A549 (cell line): ENCODE measurements around the gene MTARC1. TPM values are rescaled to one million over a fixed set of nuclear protein-coding genes. Genes with fewer than 3 reads are reported as not detected.

ENCODE experiments used
- ATAC-seq, 2 experiments: fragments of 200-7000 bp in 1 of 2; fragments of >200 bp in 1 of 2; cut with Nextera tagmentation in 1 of 2; cut with Tn5 transposase in 1 of 2; 3 replicates each; pipeline versions ENCODE4 v1.8.0 to v1.9.1; 2018 to 2020; ENCODE audit warnings: mild to moderate bottlenecking in 1 of 2, moderate library complexity in 1 of 2
- CTCF ChIA-PET: fragments of 300-600 bp; sonication (Branson Sonifier 250); formaldehyde crosslinking; extraction: SDS; loops from one replicate; lab custom pipeline; 2021; ENCODE audit warnings: antibody characterized with exemption, inconsistent platforms; lab: Yijun Ruan, JAX
- POLR2A ChIA-PET: fragments of 350-600 bp; formaldehyde crosslinking; extraction: SDS; loops from one replicate; lab custom pipeline; 2021; ENCODE audit warnings: antibody characterized with exemption, inconsistent platforms; lab: Yijun Ruan, JAX
- DNase-seq, 2 experiments: peaks; one replicate each; pipeline versions ENCODE4 v3.0.0 to v3.0.0-alpha.2; 2011 to 2016; ENCODE audit warnings: low read depth in 1 of 2, low spot score in 1 of 2
- FAIRE-seq: peaks from 2 replicates; lab custom pipeline; 2011; peaks lifted over from hg19 to GRCh38; lab: Jason Lieb, UNC
- H3K27ac ChIP-seq, 2 experiments: fragments of >200 bp; sonication (Bioruptor Twin); formaldehyde crosslinking; 3 replicates each; pipeline ENCODE4 v1.5.1; 2016 to 2017
- H3K4me1 ChIP-seq: fragments of >200 bp; sonication (Bioruptor Twin); formaldehyde crosslinking; 3 replicates; pipeline ENCODE4 v1.6.1; 2016
- H3K4me2 ChIP-seq: fragments of >200 bp; sonication (Bioruptor Twin); formaldehyde crosslinking; 3 replicates; pipeline ENCODE4 v1.6.1; 2016
- H3K4me3 ChIP-seq: fragments of >200 bp; sonication (Bioruptor Twin); formaldehyde crosslinking; 3 replicates; pipeline ENCODE4 v1.5.1; 2016
- H3K9me3 ChIP-seq: fragments of >200 bp; sonication (Bioruptor Twin); formaldehyde crosslinking; 3 replicates; pipeline ENCODE4 v1.6.1; 2016
- CBX2 ChIP-seq: fragments of 200-600 bp; sonication (generic); IDR thresholded peaks from 2 replicates; pipeline ENCODE4 v1.6.1; 2016; ENCODE audit warnings: low read depth, mild to moderate bottlenecking, borderline replicate concordance
- EHMT2 ChIP-seq: fragments of 200-600 bp; sonication (generic); IDR thresholded peaks from 2 replicates; pipeline ENCODE4 v1.6.1; 2016; ENCODE audit warnings: antibody characterized with exemption, low read depth, mild to moderate bottlenecking, moderate library complexity
- FOSB ChIP-seq: fragments of 250-450 bp; sonication (Bioruptor Pico); IDR thresholded peaks from 2 replicates; pipeline ENCODE4 v1.5.0; 2020; ENCODE audit warnings: mild to moderate bottlenecking, moderate library complexity
- HDAC2 ChIP-seq: fragments of 200-600 bp; sonication (generic); IDR thresholded peaks from 2 replicates; pipeline ENCODE4 v1.6.1; 2016
- HOXB13 ChIP-seq: fragments of 250-450 bp; sonication (Bioruptor Pico); IDR thresholded peaks from 2 replicates; pipeline ENCODE4 v1.5.0; 2020; ENCODE audit warnings: low read depth, mild to moderate bottlenecking, moderate library complexity
- HOXB5 ChIP-seq: fragments of 250-450 bp; sonication (Bioruptor Pico); IDR thresholded peaks from 2 replicates; pipeline ENCODE4 v1.5.0; 2020; ENCODE audit warnings: mild to moderate bottlenecking, moderate library complexity
- MYC ChIP-seq: IDR thresholded peaks from 2 replicates; pipeline ENCODE4 v1.6.1; 2012; ENCODE audit warnings: mild to moderate bottlenecking, inconsistent platforms, low read length, improper control_type of control experiment, borderline replicate concordance
- POLR2AphosphoS2 ChIP-seq: conservative IDR thresholded peaks from 2 replicates; pipeline ENCODE4 v1.6.1; 2012; ENCODE audit warnings: low read length, improper control_type of control experiment, inconsistent platforms
- RARB ChIP-seq: fragments of 250-450 bp; sonication (Bioruptor Pico); IDR thresholded peaks from 2 replicates; pipeline ENCODE4 v1.8.0; 2021; ENCODE audit warnings: mild to moderate bottlenecking, moderate library complexity
- RFX5 ChIP-seq: fragments of 450-650 bp; IDR thresholded peaks from 2 replicates; pipeline ENCODE4 v1.7.1; 2014; ENCODE audit warnings: antibody characterized with exemption, mild to moderate bottlenecking, moderate library complexity
- TP53 ChIP-seq: fragments of 250-450 bp; sonication (Bioruptor Pico); IDR thresholded peaks from 2 replicates; pipeline ENCODE4 v1.5.0; 2021; ENCODE audit warnings: mild to moderate bottlenecking, moderate library complexity
- WGBS: methylation state at CpG from one replicate; pipeline ENCODE4 v1.1.6; 2017; ENCODE audit errors: missing lambda C conversion rate; 5-methylcytosine and 5-hydroxymethylcytosine counted together
- polyA plus RNA-seq, 4 experiments: library from polyadenylated mRNA; depleted of rRNA in 3 of 4; stranded (reverse); fragments of >200 nt; fragmentation: RNase III in 1 of 4; extraction: RNeasy Plus Mini Kit Qiagen cat#74134 plus additional on column Dnase treatment in 1 of 4; gene quantifications; 2 replicates in 3 of 4; 3 replicates in 1 of 4; pipeline ENCODE4 v1.2.3, GENCODE V29; 2011 to 2017
- TF ChIP-seq, protein P1 (sequence below): fragments of >200 bp; sonication (Bioruptor Twin); formaldehyde crosslinking; IDR thresholded peaks from 3 replicates; pipeline ENCODE4 v1.6.1; 2016
- TF ChIP-seq, protein P2 (sequence below): fragments of 250-450 bp; sonication (Bioruptor Pico); IDR thresholded peaks from 2 replicates; pipeline ENCODE4 v1.5.0; 2021; ENCODE audit warnings: mild to moderate bottlenecking, moderate library complexity, borderline replicate concordance
- TF ChIP-seq, protein P3 (sequence below): fragments of 150-350 bp; IDR thresholded peaks from 2 replicates; pipeline ENCODE4 v1.6.1; 2014; ENCODE audit warnings: low read depth, mild to moderate bottlenecking, low read length
- TF ChIP-seq, protein P4 (sequence below): fragments of 200-600 bp; sonication (generic); IDR thresholded peaks from 2 replicates; pipeline ENCODE4 v1.6.1; 2016; ENCODE audit warnings: antibody characterized with exemption, mild to moderate bottlenecking, moderate library complexity

MTARC1 gene
- polyA plus RNA-seq, 2 of the 4 experiments (the other 2 are of a cell fraction): 9.5 to 10.1 TPM

DNA sequence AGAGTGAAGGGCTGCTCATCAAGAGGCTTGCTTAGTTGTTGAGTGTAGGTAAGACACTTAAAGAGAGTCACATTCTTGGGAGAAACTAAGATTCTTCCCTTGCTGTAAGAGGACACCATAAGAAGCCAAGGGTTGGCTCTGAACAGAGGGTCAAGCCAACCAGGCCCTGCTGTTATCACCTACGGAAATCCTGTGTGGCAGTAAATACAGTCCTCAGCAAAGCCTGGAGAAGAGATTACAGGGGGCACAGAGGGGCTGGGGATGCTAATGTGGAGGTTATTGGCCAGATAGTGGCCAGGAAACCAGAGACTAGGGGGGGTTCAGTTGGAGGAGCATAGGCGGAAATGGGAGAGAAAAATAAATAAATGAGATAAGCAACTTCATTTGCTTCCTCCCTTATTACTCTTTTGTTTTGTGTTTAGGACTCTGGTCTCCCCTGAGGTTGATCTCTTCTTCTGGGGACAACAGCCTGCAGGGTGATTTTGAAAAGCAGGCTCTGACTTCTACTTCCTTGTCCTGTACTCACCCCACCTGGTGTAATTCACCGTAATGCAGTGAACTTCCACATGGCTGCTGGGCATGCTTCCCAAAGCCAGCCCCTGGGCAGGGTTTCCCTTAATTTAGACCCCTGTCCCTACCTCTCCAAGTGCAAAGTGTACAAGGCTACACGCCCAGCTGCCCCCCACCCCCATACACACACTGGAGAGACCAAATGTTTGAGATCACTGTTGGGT, 40.9 kb downstream of the MTARC1 start:
- H3K4me3 ChIP-seq: no peak overlapping the region
- TF ChIP-seq FOSB (CRISPR knock-in tag) (no peak), EHMT2 (no peak), HOXB13 (CRISPR knock-in tag) (no peak), HDAC2 (no peak), TP53 (CRISPR knock-in tag) (no peak), RFX5 (no peak), HOXB5 (no peak), RARB (CRISPR knock-in tag) (no peak), CBX2 (no peak)
- TF ChIP-seq, protein P1, sequence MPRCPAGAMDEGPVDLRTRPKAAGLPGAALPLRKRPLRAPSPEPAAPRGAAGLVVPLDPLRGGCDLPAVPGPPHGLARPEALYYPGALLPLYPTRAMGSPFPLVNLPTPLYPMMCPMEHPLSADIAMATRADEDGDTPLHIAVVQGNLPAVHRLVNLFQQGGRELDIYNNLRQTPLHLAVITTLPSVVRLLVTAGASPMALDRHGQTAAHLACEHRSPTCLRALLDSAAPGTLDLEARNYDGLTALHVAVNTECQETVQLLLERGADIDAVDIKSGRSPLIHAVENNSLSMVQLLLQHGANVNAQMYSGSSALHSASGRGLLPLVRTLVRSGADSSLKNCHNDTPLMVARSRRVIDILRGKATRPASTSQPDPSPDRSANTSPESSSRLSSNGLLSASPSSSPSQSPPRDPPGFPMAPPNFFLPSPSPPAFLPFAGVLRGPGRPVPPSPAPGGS: no peak
- TF ChIP-seq, protein P2, sequence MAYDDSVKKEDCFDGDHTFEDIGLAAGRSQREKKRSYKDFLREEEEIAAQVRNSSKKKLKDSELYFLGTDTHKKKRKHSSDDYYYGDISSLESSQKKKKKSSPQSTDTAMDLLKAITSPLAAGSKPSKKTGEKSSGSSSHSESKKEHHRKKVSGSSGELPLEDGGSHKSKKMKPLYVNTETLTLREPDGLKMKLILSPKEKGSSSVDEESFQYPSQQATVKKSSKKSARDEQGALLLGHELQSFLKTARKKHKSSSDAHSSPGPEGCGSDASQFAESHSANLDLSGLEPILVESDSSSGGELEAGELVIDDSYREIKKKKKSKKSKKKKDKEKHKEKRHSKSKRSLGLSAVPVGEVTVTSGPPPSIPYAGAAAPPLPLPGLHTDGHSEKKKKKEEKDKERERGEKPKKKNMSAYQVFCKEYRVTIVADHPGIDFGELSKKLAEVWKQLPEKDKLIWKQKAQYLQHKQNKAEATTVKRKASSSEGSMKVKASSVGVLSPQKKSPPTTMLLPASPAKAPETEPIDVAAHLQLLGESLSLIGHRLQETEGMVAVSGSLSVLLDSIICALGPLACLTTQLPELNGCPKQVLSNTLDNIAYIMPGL (CRISPR knock-in tag): no peak
- ATAC-seq (no peak), DNase-seq (no peak), FAIRE-seq (no peak)
- no peak overlapping the region for H3K27ac ChIP-seq
- 54% methylated on average over 4 of the region's 4 CpGs for WGBS
- H3K9me3 ChIP-seq: no peaks in the 10 kb centered on the region
- CTCF ChIA-PET: interaction anchor here (0.5 to 0.6 kb wide), 2 partner anchors 1037 to 1179 kb away, joined by 3 read pairs; no protein-coding TSS in a partner anchor
- H3K4me1 ChIP-seq: 0 out of 3 replicates have a peak, but pooled peaks cover 3% of the 10 kb centered on the region
- POLR2A ChIA-PET: no interaction called here
- H3K4me2 ChIP-seq: no peak overlapping the region

DNA sequence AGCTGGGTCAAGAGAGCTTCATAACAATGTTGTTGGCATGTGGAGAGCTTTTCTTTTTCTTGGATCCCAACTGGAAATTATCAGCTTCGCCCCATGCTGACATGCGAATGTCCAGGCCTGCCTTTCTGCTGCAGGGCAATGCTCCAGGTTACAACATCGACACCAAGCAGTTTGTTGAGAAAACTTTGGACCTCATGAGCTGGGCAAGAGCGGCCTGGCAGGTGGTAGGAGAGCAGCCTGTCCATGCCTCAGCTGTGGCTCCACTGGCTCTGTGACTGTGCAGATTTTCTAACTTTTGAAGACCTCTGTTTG, 41.4 kb downstream of the MTARC1 start:
- ATAC-seq (no peak), FAIRE-seq (no peak), DNase-seq (no peak)
- Histone ChIP-seq H3K4me3 (no peak overlapping the region), H3K9me3 (no peaks in the 10 kb centered on the region), H3K4me2 (no peak overlapping the region), H3K27ac (no peak overlapping the region), H3K4me1 (0 out of 3 replicates have a peak, but pooled peaks cover 3% of the 10 kb centered on the region)
- TF ChIP-seq, protein P3, sequence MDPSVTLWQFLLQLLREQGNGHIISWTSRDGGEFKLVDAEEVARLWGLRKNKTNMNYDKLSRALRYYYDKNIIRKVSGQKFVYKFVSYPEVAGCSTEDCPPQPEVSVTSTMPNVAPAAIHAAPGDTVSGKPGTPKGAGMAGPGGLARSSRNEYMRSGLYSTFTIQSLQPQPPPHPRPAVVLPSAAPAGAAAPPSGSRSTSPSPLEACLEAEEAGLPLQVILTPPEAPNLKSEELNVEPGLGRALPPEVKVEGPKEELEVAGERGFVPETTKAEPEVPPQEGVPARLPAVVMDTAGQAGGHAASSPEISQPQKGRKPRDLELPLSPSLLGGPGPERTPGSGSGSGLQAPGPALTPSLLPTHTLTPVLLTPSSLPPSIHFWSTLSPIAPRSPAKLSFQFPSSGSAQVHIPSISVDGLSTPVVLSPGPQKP: no peak
- TF ChIP-seq MYC (no peak), POLR2AphosphoS2 (no peak)
- TF ChIP-seq, protein P4, sequence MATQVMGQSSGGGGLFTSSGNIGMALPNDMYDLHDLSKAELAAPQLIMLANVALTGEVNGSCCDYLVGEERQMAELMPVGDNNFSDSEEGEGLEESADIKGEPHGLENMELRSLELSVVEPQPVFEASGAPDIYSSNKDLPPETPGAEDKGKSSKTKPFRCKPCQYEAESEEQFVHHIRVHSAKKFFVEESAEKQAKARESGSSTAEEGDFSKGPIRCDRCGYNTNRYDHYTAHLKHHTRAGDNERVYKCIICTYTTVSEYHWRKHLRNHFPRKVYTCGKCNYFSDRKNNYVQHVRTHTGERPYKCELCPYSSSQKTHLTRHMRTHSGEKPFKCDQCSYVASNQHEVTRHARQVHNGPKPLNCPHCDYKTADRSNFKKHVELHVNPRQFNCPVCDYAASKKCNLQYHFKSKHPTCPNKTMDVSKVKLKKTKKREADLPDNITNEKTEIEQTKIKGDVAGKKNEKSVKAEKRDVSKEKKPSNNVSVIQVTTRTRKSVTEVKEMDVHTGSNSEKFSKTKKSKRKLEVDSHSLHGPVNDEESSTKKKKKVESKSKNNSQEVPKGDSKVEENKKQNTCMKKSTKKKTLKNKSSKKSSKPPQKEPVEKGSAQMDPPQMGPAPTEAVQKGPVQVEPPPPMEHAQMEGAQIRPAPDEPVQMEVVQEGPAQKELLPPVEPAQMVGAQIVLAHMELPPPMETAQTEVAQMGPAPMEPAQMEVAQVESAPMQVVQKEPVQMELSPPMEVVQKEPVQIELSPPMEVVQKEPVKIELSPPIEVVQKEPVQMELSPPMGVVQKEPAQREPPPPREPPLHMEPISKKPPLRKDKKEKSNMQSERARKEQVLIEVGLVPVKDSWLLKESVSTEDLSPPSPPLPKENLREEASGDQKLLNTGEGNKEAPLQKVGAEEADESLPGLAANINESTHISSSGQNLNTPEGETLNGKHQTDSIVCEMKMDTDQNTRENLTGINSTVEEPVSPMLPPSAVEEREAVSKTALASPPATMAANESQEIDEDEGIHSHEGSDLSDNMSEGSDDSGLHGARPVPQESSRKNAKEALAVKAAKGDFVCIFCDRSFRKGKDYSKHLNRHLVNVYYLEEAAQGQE: no peak
- 65% methylated on average over 4 of the region's 4 CpGs for WGBS
- ChIA-PET CTCF (interaction anchor here (0.5 to 0.6 kb wide), 2 partner anchors 1036 to 1179 kb away, joined by 3 read pairs; no protein-coding TSS in a partner anchor), POLR2A (no interaction called here)
